ENCODE data around the gene TEX22. TPM values are rescaled to one million over a fixed set of nuclear protein-coding genes. Genes with fewer than 3 reads are reported as not detected.

Gene TEX22
- total RNA-seq, 1 donor from 2014 or later = 4.1 TPM

- no peaks in the 10 kb centered on the region for H3K4me1 Mint-ChIP-seq (ENCODE audit: unreplicated experiment)
- no peak for TF ChIP-seq CTCF (conservative IDR thresholded peaks at IDR 0.05)
- H3K9me3 Mint-ChIP-seq = peaks cover 4% of the 10 kb centered on the region
- DNase-seq (ENCODE audit: extremely low spot score, unreplicated experiment) = no peak
- H3K27me3 Mint-ChIP-seq = no peaks in the 10 kb centered on the region
- peaks cover 41% of the 10 kb centered on the region for H3K36me3 Mint-ChIP-seq
- no peak overlapping the region for H3K27ac Mint-ChIP-seq
- H3K4me3 Mint-ChIP-seq = no peak overlapping the region
Measured at GRCh38 chr14:105431256-105431655, 32.9 kb downstream of the TEX22 start.

DNA sequence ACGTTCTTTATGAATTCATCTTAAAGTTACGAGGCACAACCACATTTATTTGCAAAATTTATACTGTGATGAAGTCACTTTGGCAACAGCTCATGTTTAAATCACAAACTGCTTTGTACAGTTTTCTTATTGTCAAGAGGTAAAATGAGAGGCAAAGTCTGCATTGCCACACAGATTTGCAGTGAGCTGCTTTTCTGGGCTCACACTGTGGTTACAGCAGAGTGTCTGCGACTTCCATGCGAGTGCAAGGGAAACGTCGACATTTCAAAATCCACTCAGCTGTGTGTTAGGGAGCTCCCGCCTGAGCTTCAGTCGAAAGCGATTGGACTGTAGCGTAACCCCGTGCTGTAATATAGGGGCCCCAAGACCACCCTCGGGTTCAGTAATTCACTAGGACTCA is 34.3 kb downstream of the TEX22 start:
- TF ChIP-seq CTCF (conservative IDR thresholded peaks at IDR 0.05) = no peak
- Mint-ChIP-seq H3K27ac (no peak overlapping the region), H3K36me3 (peaks cover 33% of the 10 kb centered on the region)

DNA sequence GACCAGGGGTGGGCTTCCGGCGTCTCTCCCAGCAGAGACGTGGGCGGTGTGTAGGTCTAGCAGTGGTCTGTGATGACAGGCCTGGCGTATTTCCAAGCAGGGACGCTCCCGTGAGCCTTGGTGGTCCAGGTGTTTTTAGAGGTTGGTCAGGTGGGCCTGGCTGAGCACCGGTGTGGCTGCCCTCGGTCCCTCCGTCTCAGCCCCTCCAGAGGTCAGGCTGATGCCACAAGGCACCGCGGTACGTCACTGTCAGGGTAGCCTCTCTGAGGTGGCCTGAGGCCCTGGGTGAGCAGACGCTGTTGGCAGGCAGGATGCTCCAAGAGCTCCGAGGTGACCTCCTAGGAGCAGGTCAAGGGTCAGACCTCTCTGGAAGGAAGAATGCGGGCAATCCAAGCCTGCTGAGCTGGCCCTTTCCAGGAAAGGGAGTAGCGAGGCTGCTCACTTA is 34.8 kb downstream of the TEX22 start:
- H3K27me3 Mint-ChIP-seq = no peaks in the 10 kb centered on the region
- peaks cover 30% of the 10 kb centered on the region for H3K36me3 Mint-ChIP-seq
- H3K4me1 Mint-ChIP-seq (ENCODE audit: unreplicated experiment) = no peaks in the 10 kb centered on the region
- no peak overlapping the region for H3K4me3 Mint-ChIP-seq
- DNase-seq (ENCODE audit: extremely low spot score, unreplicated experiment) = no peak
- no peak for TF ChIP-seq CTCF (conservative IDR thresholded peaks at IDR 0.05)
- no peak overlapping the region for H3K27ac Mint-ChIP-seq
- H3K9me3 Mint-ChIP-seq = peaks cover 4% of the 10 kb centered on the region

More for the DNA sequence above, 34.3 kb downstream of the TEX22 start:
- Mint-ChIP-seq H3K4me1 (ENCODE audit: unreplicated experiment) (no peaks in the 10 kb centered on the region), H3K4me3 (no peak overlapping the region), H3K27me3 (no peaks in the 10 kb centered on the region), H3K9me3 (peaks cover 4% of the 10 kb centered on the region)
- no peak for DNase-seq (ENCODE audit: extremely low spot score, unreplicated experiment)

DNA sequence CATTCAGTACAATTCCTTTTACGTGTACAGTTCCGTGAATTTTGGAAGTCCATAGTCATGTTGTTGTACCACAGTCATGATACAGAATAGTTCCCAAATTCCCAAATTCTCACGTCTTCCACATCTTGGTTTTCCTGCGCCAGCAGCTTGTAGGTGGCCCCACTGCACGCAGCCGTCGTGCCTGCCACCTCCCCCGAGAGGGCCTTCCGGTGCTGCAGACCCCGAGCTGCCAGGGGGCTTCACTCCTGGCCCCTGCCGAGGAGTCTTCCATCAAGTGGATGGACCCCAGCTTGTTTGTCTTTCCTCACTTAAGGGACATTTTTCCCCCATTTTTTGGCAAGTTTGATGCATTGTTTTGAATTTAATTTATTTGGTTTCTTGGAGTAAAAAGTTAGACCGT is 38.1 kb downstream of the TEX22 start:
- Mint-ChIP-seq H3K27ac (no peak overlapping the region), H3K36me3 (peaks cover 13% of the 10 kb centered on the region), H3K4me3 (no peak overlapping the region), H3K9me3 (no peaks in the 10 kb centered on the region), H3K27me3 (no peaks in the 10 kb centered on the region), H3K4me1 (ENCODE audit: unreplicated experiment) (no peaks in the 10 kb centered on the region)
- TF ChIP-seq CTCF (conservative IDR thresholded peaks at IDR 0.05) = no peak
- no peak for DNase-seq (ENCODE audit: extremely low spot score, unreplicated experiment)

DNA sequence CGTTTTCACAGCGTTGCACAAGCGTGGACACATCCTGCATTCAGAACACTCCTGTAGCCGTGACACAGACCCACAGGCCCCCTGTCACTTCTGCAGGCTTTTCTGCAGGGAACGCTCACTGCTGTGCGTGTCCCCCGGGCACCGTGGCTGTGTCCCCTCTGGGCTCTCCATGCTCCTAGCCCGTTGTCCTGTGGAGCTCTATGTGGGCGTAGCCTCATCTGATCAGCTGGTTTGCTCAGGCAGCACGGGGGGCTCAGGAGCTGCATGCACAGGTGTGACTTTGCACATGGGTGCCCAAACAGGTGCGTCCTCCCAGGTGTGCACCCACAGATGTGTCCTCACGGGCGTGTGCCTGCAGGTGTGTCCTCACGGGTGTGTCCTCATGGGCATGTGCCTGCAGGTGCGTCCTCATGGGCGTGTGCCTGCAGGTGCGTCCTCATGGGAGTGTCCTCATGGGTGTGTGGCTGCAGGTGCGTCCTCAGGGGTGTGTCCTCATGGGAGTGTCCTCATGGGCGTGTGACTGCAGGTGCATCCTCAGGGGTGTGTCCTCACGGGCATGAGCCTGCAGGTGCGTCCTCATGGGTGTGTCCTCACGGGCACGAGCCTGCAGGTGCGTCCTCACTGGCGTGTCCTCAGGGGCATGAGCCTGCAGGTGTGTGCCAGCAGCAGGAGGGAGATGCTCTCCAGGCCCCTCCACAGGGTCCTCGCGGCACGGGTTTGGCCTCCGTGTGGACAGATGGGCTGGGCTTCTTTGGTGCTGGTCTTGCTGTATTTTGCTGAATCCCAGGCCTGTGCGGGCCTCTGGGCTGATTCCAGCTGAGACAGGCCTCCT is 38.8 kb downstream of the TEX22 start:
- Mint-ChIP-seq H3K27me3 (no peaks in the 10 kb centered on the region), H3K4me3 (no peak overlapping the region), H3K9me3 (no peaks in the 10 kb centered on the region), H3K36me3 (peaks cover 13% of the 10 kb centered on the region), H3K27ac (no peak overlapping the region), H3K4me1 (ENCODE audit: unreplicated experiment) (peaks cover 4% of the 10 kb centered on the region)
- no peak for TF ChIP-seq CTCF (conservative IDR thresholded peaks at IDR 0.05)
- no peak for DNase-seq (ENCODE audit: extremely low spot score, unreplicated experiment)

All from type B pancreatic cell (in vitro differentiated cells).